Neural cell (in vitro differentiated cells): ENCODE results near the gene DLG5. TPM values are rescaled to one million over a fixed set of nuclear protein-coding genes. Genes with fewer than 3 reads are reported as not detected.

Source experiments
- H2AFZ ChIP-seq: fragments of 200-600, 300-800 bp; sonication (generic), shearing (Covaris generic); 2 replicates; pipeline ENCODE4 v1.6.0; 2014; ENCODE audit warnings: low read depth, mild to moderate bottlenecking, antibody characterized with exemption, low read length, moderate library complexity
- H3F3A ChIP-seq: fragments of 200-600 bp; shearing (Covaris generic); 2 replicates; pipeline ENCODE4 v1.6.1; 2016; ENCODE audit warnings: mild to moderate bottlenecking, moderate library complexity, mixed read lengths, antibody characterized with exemption, low read length; ENCODE audit not compliant: insufficient read depth, poor library complexity, severe bottlenecking
- H3K27ac ChIP-seq: fragments of 200-600, 300-800 bp; sonication (generic), shearing (Covaris generic); 2 replicates; pipeline ENCODE4 v1.5.1; 2014; ENCODE audit warnings: mild to moderate bottlenecking, low read length, moderate library complexity
- H3K27me3 ChIP-seq: fragments of 300-800, 200-600 bp; sonication (generic), shearing (Covaris generic); 2 replicates; pipeline ENCODE4 v1.6.0; 2014; ENCODE audit warnings: mild to moderate bottlenecking, low read depth, low read length, moderate library complexity; ENCODE audit not compliant: insufficient read depth
- H3K36me3 ChIP-seq: fragments of 300-800, 200-600 bp; sonication (generic), shearing (Covaris generic); 2 replicates; pipeline ENCODE4 v1.5.1; 2014; ENCODE audit warnings: mild to moderate bottlenecking, antibody characterized with exemption, low read length, moderate library complexity; ENCODE audit not compliant: insufficient read depth
- H3K4me2 ChIP-seq: fragments of 300-800, 200-600 bp; sonication (generic), shearing (Covaris generic); 2 replicates; pipeline ENCODE4 v1.6.0; 2014; ENCODE audit warnings: mild to moderate bottlenecking, low read length
- H3K4me3 ChIP-seq: fragments of 300-800, 200-600 bp; sonication (generic), shearing (Covaris generic); 2 replicates; pipeline ENCODE4 v1.5.1; 2014; ENCODE audit warnings: mild to moderate bottlenecking, low read length, moderate library complexity
- H3K79me2 ChIP-seq: fragments of 200-600 bp; shearing (Covaris generic); replicated peaks from 2 replicates; pipeline ENCODE4 v1.6.0; 2014; ENCODE audit warnings: mild to moderate bottlenecking, low read length, moderate library complexity; ENCODE audit not compliant: insufficient read depth
- H3K9ac ChIP-seq: fragments of 300-800, 200-600 bp; sonication (generic), shearing (Covaris generic); 2 replicates; pipeline ENCODE4 v1.6.1; 2016; ENCODE audit warnings: mild to moderate bottlenecking, low read length, mixed read lengths
- H3K9me2 ChIP-seq: fragments of 200-600 bp; shearing (Covaris generic); 2 replicates; pipeline ENCODE4 v1.6.1; 2016; ENCODE audit warnings: mild to moderate bottlenecking, low read length, mixed read lengths; ENCODE audit not compliant: insufficient read depth
- H3K9me3 ChIP-seq: fragments of 200-600, 300-800 bp; sonication (generic), shearing (Covaris generic); 2 replicates; pipeline ENCODE4 v1.6.1; 2016; ENCODE audit warnings: mild to moderate bottlenecking, mixed run types, low read length, moderate library complexity, mixed read lengths
- H4K20me1 ChIP-seq: fragments of 200-600 bp; shearing (Covaris generic); 2 replicates; pipeline ENCODE4 v1.6.1; 2016; ENCODE audit warnings: mild to moderate bottlenecking, mixed run types; ENCODE audit not compliant: insufficient read depth
- CTCF ChIP-seq: fragments of 450-650 bp; IDR thresholded peaks from 2 replicates; pipeline ENCODE4 v1.5.1; 2014; ENCODE audit warnings: antibody characterized with exemption, mild to moderate bottlenecking, moderate library complexity; ENCODE audit not compliant: poor library complexity, severe bottlenecking
- EP300 ChIP-seq: fragments of 450-650 bp; conservative IDR thresholded peaks from 2 replicates; pipeline ENCODE4 v1.6.1; 2014; ENCODE audit warnings: antibody characterized with exemption, mild to moderate bottlenecking, moderate library complexity; ENCODE audit not compliant: poor library complexity, severe bottlenecking
- EZH2 ChIP-seq: fragments of 200-600, 300-800 bp; shearing (Covaris generic), sonication (generic); IDR thresholded peaks from 2 replicates; pipeline ENCODE4 v1.6.1; 2014; ENCODE audit warnings: antibody characterized with exemption, low read length, borderline replicate concordance, mild to moderate bottlenecking; ENCODE audit not compliant: insufficient read depth, poor library complexity, severe bottlenecking
- MXI1 ChIP-seq: fragments of 450-650 bp; conservative IDR thresholded peaks from 2 replicates; pipeline ENCODE4 v1.6.1; 2014; ENCODE audit warnings: antibody characterized with exemption, mild to moderate bottlenecking; ENCODE audit not compliant: poor library complexity, severe bottlenecking
- POLR2AphosphoS5 ChIP-seq: IDR thresholded peaks from 2 replicates; pipeline ENCODE4 v1.6.1; 2012
- RAD21 ChIP-seq: fragments of 450-650 bp; conservative IDR thresholded peaks from 2 replicates; pipeline ENCODE4 v1.6.1; 2014; ENCODE audit warnings: antibody characterized with exemption, mild to moderate bottlenecking, moderate library complexity
- REST ChIP-seq: IDR thresholded peaks from 2 replicates; pipeline ENCODE4 v1.6.1; 2012; ENCODE audit warnings: borderline replicate concordance
- SMC3 ChIP-seq: fragments of 450-650 bp; conservative IDR thresholded peaks from 2 replicates; pipeline ENCODE4 v1.6.1; 2014; ENCODE audit warnings: antibody characterized with exemption, mild to moderate bottlenecking, moderate library complexity; ENCODE audit not compliant: poor library complexity
- TAF1 ChIP-seq: IDR thresholded peaks from 2 replicates; pipeline ENCODE4 v1.6.1; 2012; ENCODE audit warnings: low read depth
- polyA plus RNA-seq: library from polyadenylated mRNA; depleted of rRNA; stranded (reverse); fragments of >200 nt; gene quantifications from 2 replicates; pipeline ENCODE4 v1.2.3, GENCODE V29; 2014

The DLG5 gene
- polyA plus RNA-seq, 1 donor from 2014 or later, result 72.9 TPM

- H3K27ac ChIP-seq, result no peak overlapping the region
- TF ChIP-seq TAF1, result no peak
- TF ChIP-seq CTCF, result no peak
- H3K9ac ChIP-seq, result no peak overlapping the region
- H3K9me2 ChIP-seq, result no peaks in the 10 kb centered on the region
- no peaks in the 10 kb centered on the region for H3K79me2 ChIP-seq
- H3K4me3 ChIP-seq, result no peak overlapping the region
- H4K20me1 ChIP-seq, result no peaks in the 10 kb centered on the region
- H2AFZ ChIP-seq, result no peak overlapping the region
- H3F3A ChIP-seq, result no peaks in the 10 kb centered on the region
- no peaks in the 10 kb centered on the region for H3K9me3 ChIP-seq
- H3K36me3 ChIP-seq, result no peaks in the 10 kb centered on the region
- H3K4me2 ChIP-seq, result no peak overlapping the region
- H3K27me3 ChIP-seq, result no peaks in the 10 kb centered on the region
Measured at GRCh38 chr10:77940225-77940624, 13.7 kb upstream of the DLG5 start.

- Histone ChIP-seq H3K27ac (peak overlapping the region; percentile 39), H3K4me2 (no peak overlapping the region), H3K79me2 (no peaks in the 10 kb centered on the region), H3K9me2 (no peaks in the 10 kb centered on the region), H3K36me3 (no peaks in the 10 kb centered on the region), H3K4me3 (no peak overlapping the region), H3K9me3 (no peaks in the 10 kb centered on the region), H4K20me1 (no peaks in the 10 kb centered on the region), H2AFZ (no peak overlapping the region), H3K9ac (no peak overlapping the region), H3K27me3 (no peaks in the 10 kb centered on the region), H3F3A (no peaks in the 10 kb centered on the region)
- TF ChIP-seq SMC3 (no peak), EZH2 (no peak), POLR2AphosphoS5 (no peak), RAD21 (no peak), EP300 (no peak), CTCF (no peak), MXI1 (no peak), TAF1 (no peak), REST (no peak)
Measured at GRCh38 chr10:77939561-77940001, 13.0 kb upstream of the DLG5 start.
